GM18861 (cell line): ENCODE measurements around the gene CHST1.

Experiments
- ATAC-seq: cut with Tn5 transposase; IDR thresholded peaks from one replicate; pipeline ENCODE4 v1.9.1; 2021; ENCODE audit not compliant: unreplicated experiment

CHST1 gene

DNA sequence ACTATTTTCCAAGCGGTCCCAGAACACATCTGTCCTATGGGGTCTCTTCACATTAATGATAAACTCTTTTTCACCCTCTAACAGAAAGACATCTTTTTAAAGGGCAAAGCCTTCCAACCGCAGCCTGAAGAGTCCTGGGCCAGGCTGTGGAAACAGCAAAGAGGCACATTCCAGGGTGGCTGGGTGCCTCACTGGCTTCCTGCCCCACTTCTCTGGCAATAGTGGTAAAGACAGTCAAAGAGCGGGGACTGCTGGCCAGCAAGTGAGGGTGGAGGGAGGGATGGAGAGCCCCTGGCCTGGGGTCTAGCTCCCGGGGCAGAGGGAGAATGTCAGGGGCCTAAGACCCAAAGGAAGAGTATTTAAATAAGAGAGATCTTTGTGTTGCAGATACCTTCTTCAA lies 10.2 kb upstream of the CHST1 start:
- ATAC-seq, result no peak

DNA sequence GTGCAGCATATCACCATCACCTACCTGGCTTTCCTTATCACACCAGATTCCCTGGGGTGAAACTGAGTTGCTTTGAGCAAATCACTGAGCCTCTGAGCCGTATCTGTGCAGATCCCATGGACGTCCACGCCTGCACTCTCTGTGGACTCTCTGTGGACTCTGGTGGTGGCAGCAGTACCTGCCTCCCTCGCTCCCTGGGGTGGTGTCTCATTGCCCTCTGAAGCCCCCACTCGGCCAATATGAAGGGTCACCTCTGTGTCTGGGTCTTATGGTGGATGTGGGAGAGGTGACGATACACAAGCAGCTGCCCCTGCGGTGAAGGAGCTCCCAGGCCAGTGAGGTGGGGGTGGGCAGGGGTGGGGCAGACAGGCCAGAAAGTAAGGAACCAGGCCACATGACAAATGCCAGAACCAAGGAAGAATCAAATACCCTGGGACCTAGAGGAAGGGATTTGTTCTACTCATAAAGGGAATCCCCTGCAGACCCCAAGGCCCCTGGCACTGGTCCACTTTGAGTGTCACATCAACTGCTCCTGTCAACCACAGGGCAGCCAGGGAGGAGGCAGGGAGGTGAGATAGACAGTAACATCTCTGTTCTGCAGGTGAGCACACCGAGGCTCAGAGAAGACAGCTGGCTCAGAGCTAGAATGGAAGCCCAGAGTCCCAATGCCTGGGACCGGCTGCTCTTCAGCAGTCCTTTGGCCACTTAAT lies 9.2 kb upstream of the CHST1 start:
- ATAC-seq, result no peak

DNA sequence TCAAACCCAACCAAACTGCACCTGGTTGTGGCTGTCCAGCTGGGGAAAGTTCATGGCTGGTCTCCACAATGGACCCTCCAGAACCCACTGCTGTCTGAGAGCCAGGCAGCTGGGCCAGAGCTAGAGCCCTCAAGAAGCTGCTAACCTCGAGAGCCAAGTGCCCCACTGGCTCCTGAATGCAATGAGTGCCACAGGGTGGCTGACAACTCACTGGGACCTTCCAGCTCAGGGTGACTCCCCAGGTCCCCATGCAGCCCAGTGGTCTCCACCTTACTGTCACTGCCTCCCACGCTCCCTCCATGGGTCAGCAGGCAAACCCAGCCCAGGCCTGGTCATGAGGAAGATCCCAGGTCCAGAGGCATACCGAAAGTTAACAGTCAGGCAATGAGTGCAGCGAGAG lies 8.0 kb upstream of the CHST1 start:
- no peak for ATAC-seq

DNA sequence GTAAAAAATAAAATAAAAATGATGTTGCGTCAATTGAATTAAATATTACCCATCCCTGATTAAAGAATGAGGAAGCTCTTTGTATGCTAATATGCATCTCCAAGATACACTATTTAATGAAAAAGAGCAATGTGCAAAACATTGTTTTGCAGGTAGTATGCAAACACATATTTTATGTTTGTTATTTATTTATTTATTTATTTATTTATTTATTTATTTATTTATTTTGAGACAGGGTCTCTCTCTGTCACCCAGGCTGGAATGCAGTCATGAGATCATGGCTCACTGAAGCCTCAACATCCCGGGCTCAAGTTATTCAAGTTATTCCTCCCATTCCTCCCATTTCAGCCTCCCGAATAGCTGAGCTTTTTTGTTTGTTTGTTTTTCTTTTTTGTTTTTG lies 7.2 kb upstream of the CHST1 start:
- ATAC-seq, result no peak

DNA sequence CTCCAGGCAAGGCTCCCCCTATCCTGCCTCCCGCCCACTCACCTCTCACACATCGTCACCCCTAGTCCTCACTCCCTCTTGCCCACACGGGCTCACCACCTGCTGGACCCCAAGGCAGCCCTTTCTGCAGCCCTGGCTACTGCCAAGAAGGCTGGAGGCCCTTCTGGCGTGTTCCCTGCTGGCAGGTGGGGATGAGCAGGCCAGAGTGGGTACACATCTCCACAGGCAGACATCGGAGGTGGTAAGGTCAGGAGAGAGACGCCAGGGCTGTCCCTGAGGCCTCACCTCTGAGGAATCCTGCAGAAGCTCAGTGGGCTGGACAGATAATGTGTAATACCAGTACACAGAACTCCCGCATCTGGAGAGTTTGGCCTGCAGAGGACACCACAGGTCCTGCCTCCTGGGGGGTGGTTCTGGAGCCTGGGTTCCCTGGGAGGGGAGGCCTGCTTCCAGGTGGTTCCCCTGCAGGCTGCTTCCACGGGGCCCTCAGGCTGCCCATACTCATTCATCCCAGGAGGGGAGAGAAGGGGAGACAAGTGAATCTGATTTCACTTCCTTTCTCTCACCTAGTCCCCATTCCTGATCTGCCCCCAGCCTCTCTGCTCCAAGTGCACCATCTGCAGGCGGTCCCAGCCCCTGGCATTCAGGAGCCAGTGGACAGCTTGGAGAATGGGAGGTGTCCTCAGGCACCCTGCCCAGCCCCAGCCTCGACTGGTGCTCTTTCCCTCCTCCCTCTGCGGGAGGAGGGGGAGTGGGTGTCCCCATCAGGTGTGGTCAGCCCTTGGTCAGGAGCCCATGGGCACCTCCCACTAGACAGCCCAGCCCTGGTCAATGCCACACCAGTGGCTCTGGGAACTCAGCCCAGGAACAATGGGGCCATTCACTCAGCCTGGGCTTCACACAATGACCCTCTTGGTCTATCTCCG lies 6.1 kb upstream of the CHST1 start:
- no peak for ATAC-seq

DNA sequence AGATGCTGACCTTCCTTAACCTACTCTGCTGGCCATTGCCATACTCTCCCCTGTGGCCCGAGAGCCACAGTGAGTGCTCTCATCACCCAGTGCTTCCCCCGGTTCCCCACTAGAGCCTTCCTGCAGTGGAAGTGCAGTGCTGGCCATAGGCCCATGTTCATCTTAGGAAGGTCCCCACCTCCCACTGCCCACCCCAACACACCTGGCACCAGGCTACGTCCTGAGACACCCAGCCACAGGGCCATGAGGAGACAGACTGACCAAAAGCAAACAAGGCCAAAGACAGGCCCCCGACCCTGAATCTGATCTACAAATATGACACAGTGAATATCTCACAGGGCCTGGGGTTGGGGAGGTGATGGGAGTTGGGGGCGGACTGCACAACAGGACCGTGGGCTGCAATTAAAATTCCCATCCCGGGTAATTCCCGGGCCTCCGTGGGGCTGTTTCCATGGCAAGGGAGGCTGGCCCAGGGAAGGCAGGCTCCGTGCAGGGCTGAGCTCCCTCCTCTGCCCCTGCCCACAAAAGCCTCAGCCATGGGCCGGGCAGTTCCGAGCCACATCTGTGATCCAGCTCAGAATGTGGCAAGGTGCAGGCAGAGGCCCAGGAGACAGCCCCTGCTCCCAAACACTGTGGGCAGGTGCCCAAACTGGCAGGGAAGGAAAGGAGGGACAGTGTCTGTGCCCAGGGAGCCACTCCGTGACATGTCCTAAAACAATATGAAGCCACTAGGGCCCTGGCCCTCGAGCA lies 5.1 kb upstream of the CHST1 start:
- ATAC-seq, result no peak

DNA sequence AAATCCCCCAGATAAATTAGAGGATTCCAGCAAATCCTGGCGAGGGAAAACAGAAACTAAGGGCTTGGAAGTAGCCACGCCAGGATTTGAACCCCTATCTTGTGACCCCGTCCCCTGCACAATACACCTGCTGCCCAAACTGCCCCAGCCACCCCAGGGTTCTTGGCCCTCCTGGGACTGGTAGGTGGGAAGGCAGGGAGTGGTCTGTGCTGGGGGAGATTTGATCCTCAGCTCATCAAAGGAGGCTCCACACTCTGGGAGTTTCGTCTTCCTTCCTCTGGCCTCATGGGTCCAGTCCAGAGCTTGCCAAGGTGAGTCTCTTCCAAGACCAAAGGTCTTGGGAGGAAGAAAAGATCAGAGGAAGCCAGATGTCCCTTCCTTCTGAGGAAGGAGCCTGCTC lies 4.5 kb upstream of the CHST1 start:
- no peak for ATAC-seq

DNA sequence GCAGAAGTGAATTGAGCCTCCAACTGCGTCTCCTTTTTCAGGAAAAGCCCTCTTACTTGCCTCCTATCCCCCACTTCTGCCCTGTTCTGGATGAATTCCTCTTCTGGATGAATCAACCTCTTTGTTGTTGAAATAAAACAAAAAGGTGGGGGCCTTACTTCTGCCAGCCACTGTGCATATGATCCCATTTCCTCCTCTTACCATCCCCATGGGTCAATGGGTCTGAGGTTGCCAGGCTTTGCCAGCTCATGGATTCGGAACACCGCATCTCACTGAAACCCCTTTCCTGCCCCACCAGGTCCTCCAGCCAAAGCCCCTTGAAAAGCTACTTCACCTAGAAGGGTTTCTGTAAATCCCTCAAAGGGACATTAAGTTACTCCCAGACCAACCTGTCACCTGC lies 3.7 kb upstream of the CHST1 start:
- no peak for ATAC-seq

DNA sequence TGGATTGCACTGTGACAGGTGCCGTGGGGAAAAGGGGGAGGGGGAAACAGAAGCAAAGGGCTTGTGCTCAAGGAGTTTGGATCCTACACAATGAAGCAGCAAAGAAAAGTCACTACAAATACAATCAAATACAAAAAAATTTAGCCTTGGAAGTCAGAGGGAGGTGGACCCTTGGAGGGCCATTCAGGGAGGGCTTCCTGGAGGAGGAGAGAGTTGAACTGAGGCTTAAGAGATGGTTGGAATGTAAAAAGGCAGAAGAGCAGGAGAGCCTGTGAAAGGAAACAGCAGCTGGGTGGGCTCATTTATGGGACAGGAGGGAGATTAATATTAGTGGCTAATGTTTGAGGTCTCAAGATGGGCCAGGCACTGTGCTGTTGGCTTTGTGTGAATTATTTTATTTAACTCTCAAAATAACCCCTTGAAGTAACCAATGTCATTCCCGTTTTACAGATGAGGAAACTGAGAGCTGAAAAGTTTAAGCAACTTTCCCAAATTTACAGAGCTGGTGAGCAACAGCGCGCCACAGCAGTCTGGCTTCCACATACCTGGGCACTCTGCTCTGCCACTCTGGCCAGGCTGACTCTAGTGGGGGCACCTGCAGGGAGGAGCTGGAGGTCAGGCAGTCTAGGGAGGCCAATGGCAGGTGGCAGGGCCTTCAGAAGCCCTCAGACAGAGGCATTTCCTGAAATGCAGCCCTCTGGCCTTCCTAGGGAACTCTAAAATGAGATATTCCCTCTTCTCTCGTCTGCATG lies 2.7 kb upstream of the CHST1 start:
- no peak for ATAC-seq

DNA sequence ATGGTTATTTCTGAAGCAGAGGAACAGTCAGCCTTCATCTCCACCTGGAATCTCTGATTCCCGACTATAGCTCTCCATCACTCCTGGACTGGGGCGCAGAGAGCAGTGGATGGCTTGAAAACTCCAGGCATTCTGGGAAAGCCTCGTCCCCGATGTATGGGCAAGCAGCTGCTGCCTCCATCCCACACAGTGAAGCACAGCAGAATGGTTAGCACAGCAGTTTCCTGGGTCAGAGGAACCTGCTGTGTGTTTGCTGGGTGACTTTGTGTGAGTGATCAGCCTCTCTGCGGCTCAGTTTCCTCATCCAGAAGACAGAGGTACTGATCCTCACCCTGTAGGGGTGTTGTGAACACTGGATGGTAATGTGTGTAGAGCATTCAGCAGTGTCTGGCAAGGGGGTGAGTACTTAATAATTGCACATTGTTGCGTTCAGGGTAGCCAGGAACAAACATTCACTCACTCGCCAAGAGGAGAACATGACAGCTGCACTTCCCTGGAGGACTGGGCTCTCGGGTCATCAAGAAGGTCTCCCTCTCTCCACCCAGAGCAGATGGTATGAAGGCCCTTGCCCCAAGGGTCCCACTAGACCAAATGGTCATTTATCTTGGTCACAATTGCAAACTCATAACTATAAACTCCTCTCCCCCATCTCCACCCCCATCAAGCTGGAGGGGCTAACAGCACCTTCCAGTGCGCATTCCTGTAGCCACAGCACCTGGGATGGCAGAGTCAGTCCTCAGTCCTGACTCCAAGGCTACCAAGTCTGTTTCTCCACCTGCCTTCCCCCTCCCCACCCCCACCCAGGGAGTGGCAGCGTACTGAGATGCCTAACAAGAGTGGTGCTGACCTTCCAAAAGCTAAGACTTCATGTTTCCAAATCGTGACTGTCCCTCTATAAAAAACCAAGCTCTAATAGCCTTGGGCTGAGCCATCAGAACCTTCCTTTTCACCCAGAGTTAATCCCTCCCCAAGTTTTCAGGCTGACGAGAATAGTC lies 1.5 kb upstream of the CHST1 start:
- no peak for ATAC-seq

DNA sequence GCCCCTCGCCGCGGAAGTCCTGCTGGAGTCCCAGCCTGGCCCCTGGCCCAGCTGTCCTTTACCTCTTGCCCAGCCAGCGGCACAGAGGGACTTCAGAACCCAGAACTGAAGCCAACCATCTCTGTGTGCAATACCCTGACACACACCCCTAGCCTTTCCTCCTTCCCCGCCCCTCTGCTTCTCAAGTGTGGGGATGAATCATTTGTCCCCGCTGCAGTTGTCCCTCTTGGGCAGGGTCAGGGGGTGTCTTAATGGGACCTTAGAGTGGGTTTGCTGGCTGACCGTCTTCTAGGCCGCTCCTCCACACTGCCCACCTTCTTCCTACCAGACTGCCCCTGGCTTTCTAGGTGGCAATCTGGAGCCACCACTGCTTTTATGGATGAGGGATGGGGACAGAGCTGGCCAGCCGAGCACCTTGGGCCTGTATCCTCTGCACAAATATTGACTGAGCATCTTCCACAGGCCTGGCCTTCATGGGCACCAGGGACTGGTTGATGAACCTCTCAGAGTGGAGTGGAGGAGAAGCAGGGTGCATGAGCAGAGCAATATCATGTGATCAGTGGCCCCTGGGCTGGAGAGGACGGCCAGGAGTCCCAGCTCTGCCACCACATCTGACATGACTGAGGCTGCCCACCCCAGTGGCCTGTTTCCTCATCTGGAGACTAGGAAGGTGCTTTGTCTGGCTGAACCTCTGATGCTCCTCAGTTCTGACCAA lies 668 bp upstream of the CHST1 start:
- no peak for ATAC-seq

DNA sequence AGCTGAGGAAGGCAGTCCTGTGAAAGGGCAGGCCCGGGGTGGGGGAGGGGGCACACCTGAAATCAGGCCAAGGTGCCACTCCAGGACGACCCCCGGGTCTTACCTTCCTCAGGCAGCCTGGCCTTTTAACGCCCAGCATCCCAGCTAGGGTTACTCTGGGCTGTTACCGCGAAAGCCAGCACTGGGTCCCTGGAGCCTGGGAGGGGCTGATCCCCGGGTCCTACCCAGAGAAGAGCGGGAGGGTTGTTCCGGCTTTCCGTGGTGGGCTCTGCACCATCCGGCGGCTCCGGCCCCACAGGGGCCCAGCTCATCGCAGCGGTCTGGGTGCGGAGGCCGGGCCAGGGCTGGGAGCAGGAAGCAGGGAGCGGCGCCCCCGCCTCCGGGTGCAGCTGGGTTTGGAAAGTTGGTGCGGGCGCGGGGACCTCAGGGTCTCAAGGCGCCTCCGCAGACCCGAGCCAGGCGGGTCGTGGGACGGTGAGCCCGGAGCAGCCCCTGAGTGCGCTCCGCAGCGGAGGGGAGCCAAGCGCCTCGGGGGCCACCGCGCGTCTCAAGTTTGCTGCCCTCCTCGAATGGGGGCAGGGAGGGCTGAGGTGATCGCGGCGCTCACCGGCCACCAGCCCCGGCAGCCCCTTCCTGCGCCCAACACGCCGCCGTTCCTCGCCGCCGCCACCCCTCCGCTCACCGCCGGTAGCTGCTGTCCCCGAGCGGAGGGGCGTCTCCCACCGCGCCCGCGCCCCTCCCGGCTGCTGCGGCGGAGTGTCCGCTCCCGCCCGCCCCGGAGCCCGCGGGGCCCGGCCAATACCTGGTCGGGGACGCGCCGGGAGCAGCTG lies 831 bp downstream of the CHST1 start:
- no peak for ATAC-seq

DNA sequence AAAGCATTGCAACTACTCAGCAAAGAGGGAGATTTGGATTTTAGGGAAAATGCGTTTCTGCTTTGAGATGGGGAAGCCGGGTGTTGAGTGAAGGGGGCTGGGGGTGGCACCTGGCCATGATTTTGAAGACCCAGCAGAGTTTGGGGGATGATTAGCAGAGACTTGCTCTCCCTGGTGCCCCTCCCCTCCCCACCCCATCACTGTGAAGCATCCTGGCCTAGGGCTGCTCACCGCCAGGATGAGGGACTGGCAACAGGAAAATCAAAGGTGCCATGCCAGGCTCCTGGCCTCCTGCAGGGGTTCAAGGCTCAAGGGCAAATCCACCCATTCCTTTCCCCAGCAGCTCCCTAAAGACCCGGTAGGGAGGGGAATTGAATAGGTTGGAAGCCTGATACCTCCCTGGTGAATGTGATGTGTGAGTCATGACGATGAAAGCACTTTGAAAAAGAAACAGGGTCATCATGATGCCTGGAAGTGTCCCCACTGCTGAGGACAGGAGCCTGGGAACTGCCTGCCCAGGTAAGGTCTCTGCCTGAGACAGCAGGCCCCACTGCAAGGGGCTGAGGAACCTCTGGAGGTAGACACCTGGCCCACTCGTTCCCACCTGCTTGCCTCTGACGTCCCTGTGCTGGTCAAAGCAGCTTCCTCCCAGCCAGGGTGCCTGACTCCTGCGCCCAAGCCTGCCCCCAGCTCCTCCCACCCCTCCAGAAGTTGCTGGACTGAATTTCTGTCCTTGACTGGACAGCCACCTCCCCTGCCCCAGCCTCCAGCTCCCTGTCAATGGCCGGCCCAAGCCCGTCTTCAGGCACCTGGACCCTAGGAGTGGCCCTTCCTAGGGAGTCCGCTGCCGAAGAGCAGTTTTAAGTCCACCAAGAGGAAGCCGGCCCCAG lies 1.7 kb downstream of the CHST1 start:
- no peak for ATAC-seq

DNA sequence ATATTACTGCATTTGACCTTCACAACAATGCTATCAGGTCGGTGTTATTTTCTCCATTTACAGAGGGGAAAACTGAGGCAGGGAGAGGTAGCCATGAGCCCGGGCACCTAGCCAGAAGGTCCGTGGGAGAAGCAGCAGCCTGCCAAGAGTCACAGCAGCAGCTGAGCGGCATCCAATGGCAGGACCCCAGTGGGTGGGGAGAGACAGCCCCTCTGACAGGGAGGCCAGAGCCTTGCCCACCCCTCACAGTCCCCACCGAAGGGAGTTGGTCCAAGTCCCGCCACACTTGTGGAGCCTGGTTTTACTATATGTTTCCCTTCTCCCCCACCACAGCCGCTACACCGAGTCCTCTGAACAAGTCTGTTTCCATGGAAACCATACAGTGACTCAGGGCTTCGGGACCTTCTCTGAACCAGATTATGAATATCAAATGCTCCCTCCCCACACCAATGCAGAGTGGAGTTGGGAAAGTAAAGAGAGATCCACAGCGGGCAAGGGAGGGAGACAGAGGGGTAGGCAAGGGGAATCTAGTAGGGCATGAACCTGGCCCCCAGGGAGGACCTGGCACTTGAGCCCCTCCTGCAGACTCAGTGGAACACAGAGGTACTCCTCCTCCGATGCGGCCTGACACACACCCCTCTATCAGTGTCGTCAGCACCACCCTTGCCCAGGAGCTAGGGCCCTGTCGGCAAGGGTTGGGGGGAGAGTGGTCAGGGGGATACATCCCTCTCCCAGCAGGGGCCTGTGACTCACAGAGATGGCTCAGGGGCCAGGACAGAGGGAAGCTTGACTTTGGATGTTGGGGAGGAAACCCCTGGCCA lies 2.5 kb downstream of the CHST1 start:
- no peak for ATAC-seq

DNA sequence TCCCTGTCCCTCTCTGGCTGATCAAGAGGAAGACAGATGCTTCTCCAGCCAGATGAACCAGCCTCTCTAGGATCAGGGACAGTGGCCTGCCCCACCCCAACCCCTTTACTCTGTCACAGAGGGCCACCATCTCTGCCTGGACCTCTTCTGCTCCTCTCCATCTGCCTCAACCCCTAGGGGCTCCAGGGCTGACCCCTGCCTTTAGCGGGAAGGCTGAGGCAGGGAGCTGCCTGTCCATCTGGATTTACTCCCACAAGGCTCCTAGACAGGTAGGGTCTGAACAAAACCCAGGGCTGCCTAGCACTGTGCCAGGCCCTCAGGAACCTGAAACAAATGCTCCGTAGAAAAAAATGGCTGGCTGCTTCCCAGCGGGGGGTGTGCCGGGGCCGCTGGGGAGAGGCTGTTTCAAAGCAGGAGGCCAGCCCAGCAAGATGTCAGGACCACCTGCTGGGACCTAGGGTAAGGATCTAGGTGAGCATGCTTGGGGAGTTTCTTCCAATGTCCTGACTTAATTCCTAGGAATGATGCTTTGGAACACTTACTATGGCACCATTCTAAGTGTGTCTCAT lies 3.2 kb downstream of the CHST1 start:
- ATAC-seq, result no peak

DNA sequence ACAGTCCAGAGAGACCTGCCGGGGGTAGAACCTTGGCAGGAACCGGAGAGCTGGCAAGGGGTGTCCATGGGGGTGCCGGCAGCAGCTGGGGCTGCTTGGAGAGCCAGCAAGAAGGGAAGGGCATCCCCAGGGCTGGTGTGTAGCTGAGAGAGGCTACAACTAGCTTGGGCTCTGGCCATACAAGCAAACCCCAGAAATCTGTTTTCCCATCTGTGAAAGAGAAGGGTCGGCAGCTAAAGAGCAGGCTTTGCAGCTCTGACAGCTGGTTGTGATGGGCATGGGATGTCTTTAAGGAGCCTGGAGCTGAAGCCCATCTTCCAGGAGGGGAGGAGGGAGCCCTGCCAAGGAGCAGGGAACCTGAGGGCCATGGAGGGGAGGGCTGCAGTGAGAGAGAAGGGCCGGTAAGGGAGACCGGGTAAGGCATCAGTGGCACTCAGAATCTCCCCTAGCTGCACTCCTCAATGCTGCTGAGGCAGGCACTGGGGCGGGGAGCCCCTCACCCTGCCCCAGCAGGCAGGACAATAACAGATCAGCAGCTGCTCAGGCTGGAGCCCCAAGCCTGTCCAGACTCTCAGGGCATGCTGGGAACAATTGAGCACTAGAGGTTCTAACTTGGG lies 3.9 kb downstream of the CHST1 start:
- ATAC-seq, result no peak
